Adrenal gland (tissue), 5 donors: Measurements from ENCODE around the gene TLR5.

Experiments used
- POLR2A ChIP-seq, 2 donors: fragments of 450-650 bp; IDR thresholded peaks; one replicate each; pipeline ENCODE4 v1.6.1; 2017; ENCODE audit warnings: antibody characterized with exemption in 2 of 2, mild to moderate bottlenecking in 2 of 2, moderate library complexity in 1 of 2
- TF ChIP-seq, protein P1 (sequence below), 6 experiments: fragments of 450-650 bp in 4 of 6; fragments of 200-600 bp in 2 of 6; sonication (generic) in 1 of 6; IDR thresholded peaks; 1 replicate in 5 of 6; 2 replicates in 1 of 6; pipeline versions ENCODE4 v1.5.1 to v1.8.0; 2016 to 2021; ENCODE audit warnings: antibody characterized with exemption in 6 of 6, mild to moderate bottlenecking in 2 of 6, moderate library complexity in 1 of 6
- donor health status: DM: no; HTN: no; CAD: no.

DNA sequence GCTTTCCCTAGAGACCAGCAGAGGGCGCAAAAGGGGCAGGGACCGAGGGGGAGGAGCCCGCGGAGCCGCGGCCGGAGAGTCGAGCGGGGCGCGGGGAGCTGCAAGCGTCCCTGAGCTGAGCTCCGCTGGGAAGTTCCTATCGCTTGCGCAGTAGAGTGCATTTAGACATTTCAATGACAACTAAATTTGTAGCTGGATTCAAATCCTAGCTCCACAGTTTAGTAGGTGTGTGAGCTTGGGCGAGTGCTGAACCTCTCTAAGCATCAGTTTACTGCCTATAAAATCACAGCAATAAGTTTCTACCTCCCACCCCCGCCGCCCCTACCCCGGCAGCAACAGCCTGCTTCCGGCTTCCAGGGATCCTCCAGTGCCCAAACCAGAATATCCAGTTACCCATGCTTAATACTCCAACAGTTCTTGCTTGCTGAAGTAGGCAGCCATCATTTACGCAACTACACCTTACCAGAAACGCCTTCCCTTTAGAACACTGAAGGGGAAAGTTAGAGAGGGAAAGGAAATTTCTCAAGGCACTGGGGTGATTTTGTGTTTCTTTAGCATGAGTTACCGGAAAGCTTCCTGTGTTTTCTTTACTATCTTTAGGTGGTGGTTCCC is 9.1 kb downstream of the TLR5 start:
- TF ChIP-seq, protein P1, sequence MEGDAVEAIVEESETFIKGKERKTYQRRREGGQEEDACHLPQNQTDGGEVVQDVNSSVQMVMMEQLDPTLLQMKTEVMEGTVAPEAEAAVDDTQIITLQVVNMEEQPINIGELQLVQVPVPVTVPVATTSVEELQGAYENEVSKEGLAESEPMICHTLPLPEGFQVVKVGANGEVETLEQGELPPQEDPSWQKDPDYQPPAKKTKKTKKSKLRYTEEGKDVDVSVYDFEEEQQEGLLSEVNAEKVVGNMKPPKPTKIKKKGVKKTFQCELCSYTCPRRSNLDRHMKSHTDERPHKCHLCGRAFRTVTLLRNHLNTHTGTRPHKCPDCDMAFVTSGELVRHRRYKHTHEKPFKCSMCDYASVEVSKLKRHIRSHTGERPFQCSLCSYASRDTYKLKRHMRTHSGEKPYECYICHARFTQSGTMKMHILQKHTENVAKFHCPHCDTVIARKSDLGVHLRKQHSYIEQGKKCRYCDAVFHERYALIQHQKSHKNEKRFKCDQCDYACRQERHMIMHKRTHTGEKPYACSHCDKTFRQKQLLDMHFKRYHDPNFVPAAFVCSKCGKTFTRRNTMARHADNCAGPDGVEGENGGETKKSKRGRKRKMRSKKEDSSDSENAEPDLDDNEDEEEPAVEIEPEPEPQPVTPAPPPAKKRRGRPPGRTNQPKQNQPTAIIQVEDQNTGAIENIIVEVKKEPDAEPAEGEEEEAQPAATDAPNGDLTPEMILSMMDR (IDR thresholded peaks at IDR 0.05): peak; percentile 87 to 98 (median 92)
- no peak for TF ChIP-seq POLR2A (IDR thresholded peaks at IDR 0.05)
